Esophagus (tissue), 2 donors: ENCODE results near the gene ACLY. TPM values are rescaled to one million over a fixed set of nuclear protein-coding genes. Genes with fewer than 3 reads are reported as not detected.

ENCODE experiments used
- H3K27ac ChIP-seq, 2 donors: one replicate each; pipeline ENCODE4 v1.5.1; 2013; ENCODE audit warnings: low read depth in 2 of 2, mild to moderate bottlenecking in 2 of 2, inconsistent platforms in 1 of 2, low read length in 1 of 2, moderate library complexity in 1 of 2
- H3K27me3 ChIP-seq, 2 donors: one replicate each; pipeline ENCODE4 v1.6.1; 2013; ENCODE audit warnings: low read length in 2 of 2, control low read depth in 1 of 2, mild to moderate bottlenecking in 1 of 2; ENCODE audit not compliant: insufficient read depth in 2 of 2, control insufficient read depth in 1 of 2
- H3K36me3 ChIP-seq, 2 donors: one replicate each; pipeline ENCODE4 v1.6.1; 2013; ENCODE audit warnings: low read length in 1 of 2; ENCODE audit not compliant: control insufficient read depth in 2 of 2, insufficient read depth in 2 of 2
- H3K4me1 ChIP-seq, 2 donors: one replicate each; pipeline ENCODE4 v1.6.1; 2013; ENCODE audit warnings: low read length in 1 of 2; ENCODE audit not compliant: control insufficient read depth in 2 of 2, insufficient read depth in 2 of 2
- H3K4me3 ChIP-seq, 2 donors: one replicate each; pipeline ENCODE4 v1.5.1; 2013; ENCODE audit warnings: low read length in 2 of 2, mild to moderate bottlenecking in 2 of 2, low read depth in 1 of 2, moderate library complexity in 1 of 2
- H3K9me3 ChIP-seq, 2 donors: one replicate each; pipeline ENCODE4 v1.6.1; 2013; ENCODE audit warnings: mild to moderate bottlenecking in 2 of 2, low read depth in 1 of 2, low read length in 1 of 2, moderate library complexity in 1 of 2; ENCODE audit not compliant: control insufficient read depth in 2 of 2, insufficient read depth in 1 of 2
- WGBS, 2 donors: extraction: QIAGEN DNeasy Blood & Tissue Kit; methylation state at CpG; one replicate each; pipeline ENCODE4 v1.1.7; 2013; 5-methylcytosine and 5-hydroxymethylcytosine counted together
- polyA plus RNA-seq, 2 donors: library from polyadenylated mRNA; stranded (reverse); fragments of 200-250 nt; gene quantifications; one replicate each; pipeline ENCODE4 v1.2.3, GENCODE V29; 2013
- donor health status: healthy with polysubstance abuse.
- donor health status: Bipolar disorder and iron deficiency.

ACLY gene
- polyA plus RNA-seq = 10 to 100 TPM; 16.4 to 27.1 TPM

GRCh38 chr17:41918314-41919164, at the start of gene ACLY:
TSS of gene ACLY (minus strand) at chr17:41918951. CDS start at chr17:41913873, 5,078 bp downstream.
- 0% methylated on average over 76 to 80 of the region's 80 CpGs for WGBS, 2 donors
- H3K4me3 ChIP-seq = peak within 1 kb of the TSS; percentile 75 to 76
- peaks cover 0 to 9% of the 10 kb centered on the region in 2 donors for H3K4me1 ChIP-seq
- H3K36me3 ChIP-seq = peaks cover 2 to 3% of the 10 kb centered on the region in 2 donors
- H3K27ac ChIP-seq = peak within 1 kb of the TSS; percentile 85 to 87
- H3K9me3 ChIP-seq = no peaks in the 10 kb centered on the region
- no peaks in the 10 kb centered on the region for H3K27me3 ChIP-seq

- 87% methylated on average over 37 of the region's 37 CpGs for WGBS, 2 donors
Measured at GRCh38 chr17:41967921-41968578, 49.3 kb upstream of the ACLY start.

GRCh38 chr17:41967141-41967920, 48.6 kb upstream of the ACLY start:
- Histone ChIP-seq H3K4me1 (peaks cover 10 to 22% of the 10 kb centered on the region in 2 donors), H3K9me3 (no peaks in the 10 kb centered on the region), H3K4me3 (peak overlapping the region; percentile 68 to 92), H3K27ac (peak overlapping the region; percentile 73 to 94), H3K36me3 (peaks cover 7 to 25% of the 10 kb centered on the region in 2 donors), H3K27me3 (no peaks in the 10 kb centered on the region)
- WGBS, 2 donors = 14% methylated on average over 35 to 39 of the region's 39 CpGs

More at GRCh38 chr17:41967921-41968578, 49.3 kb upstream of the ACLY start:
- Histone ChIP-seq H3K27ac (peak overlapping the region; percentile 73 to 94), H3K9me3 (no peaks in the 10 kb centered on the region), H3K4me1 (peaks cover 10 to 29% of the 10 kb centered on the region in 2 donors), H3K4me3 (peak overlapping the region; percentile 68 to 92), H3K27me3 (no peaks in the 10 kb centered on the region), H3K36me3 (peaks cover 7 to 33% of the 10 kb centered on the region in 2 donors)

- Histone ChIP-seq H3K4me3 (peak within 1 kb of the TSS; percentile 68 to 92), H3K4me1 (peaks cover 10 to 21% of the 10 kb centered on the region in 2 donors), H3K27ac (peak within 1 kb of the TSS; percentile 73 to 94), H3K27me3 (no peaks in the 10 kb centered on the region), H3K36me3 (peaks cover 7 to 18% of the 10 kb centered on the region in 2 donors), H3K9me3 (no peaks in the 10 kb centered on the region)
- WGBS, 2 donors = 0 to 1% methylated on average over 69 to 71 of the region's 71 CpGs
Measured at GRCh38 chr17:41966463-41967140, 47.9 kb upstream of the ACLY start, which contains the start of gene CNP. TSS of gene CNP (plus strand) at chr17:41966795. CDS start at chr17:41966885, 90 bp downstream.

GRCh38 chr17:41965694-41966462, 47.1 kb upstream of the ACLY start:
- Histone ChIP-seq H3K4me1 (peaks cover 10 to 20% of the 10 kb centered on the region in 2 donors), H3K4me3 (peak overlapping the region; percentile 68 to 92), H3K27ac (peak overlapping the region; percentile 73 to 94), H3K36me3 (peaks cover 5 to 14% of the 10 kb centered on the region in 2 donors), H3K27me3 (no peaks in the 10 kb centered on the region), H3K9me3 (no peaks in the 10 kb centered on the region)
- 4 to 7% methylated on average over 18 of the region's 18 CpGs for WGBS, 2 donors

- peaks cover 0 to under 1% of the 10 kb centered on the region in 2 donors for H3K36me3 ChIP-seq
- H3K4me3 ChIP-seq = no peak overlapping the region
- H3K27me3 ChIP-seq = no peaks in the 10 kb centered on the region
- no peak overlapping the region for H3K27ac ChIP-seq
- H3K9me3 ChIP-seq = no peaks in the 10 kb centered on the region
- H3K4me1 ChIP-seq = peaks cover 4 to 7% of the 10 kb centered on the region in 2 donors
- 18 to 22% methylated on average over 9 of the region's 9 CpGs for WGBS, 2 donors
Measured at GRCh38 chr17:41962768-41963434, 44.1 kb upstream of the ACLY start.

- Histone ChIP-seq H3K27ac (no peak overlapping the region), H3K4me3 (no peak overlapping the region), H3K4me1 (no peaks in the 10 kb centered on the region), H3K27me3 (no peaks in the 10 kb centered on the region), H3K9me3 (no peaks in the 10 kb centered on the region), H3K36me3 (no peaks in the 10 kb centered on the region)
- 60 to 78% methylated on average over 5 of the region's 5 CpGs for WGBS, 2 donors
Measured at GRCh38 chr17:41962111-41962510, 43.4 kb upstream of the ACLY start.
